Erythroblast (primary cell): ENCODE data around the gene NINJ2.
A peak's percentile ranks its signal among the peaks of the same experiment; 100 is the strongest.
"Not testable (repeated sequence)": the region's sequence is repeated elsewhere in the genome, so short reads cannot be mapped to it uniquely, and the experiment has no call there.

Experiments used
- DNase-seq, 2 experiments: peaks; one replicate each; lab custom pipeline; 2025; lab: John Stamatoyannopoulos, UW
- GATA1 ChIP-seq: IDR thresholded peaks from 2 replicates; pipeline ENCODE4 v1.6.1; 2011; ENCODE audit warnings: low read depth, mild to moderate bottlenecking, control low read depth, low read length, moderate library complexity
- POLR2A ChIP-seq: IDR thresholded peaks from 2 replicates; pipeline ENCODE4 v1.6.1; 2011; ENCODE audit warnings: mild to moderate bottlenecking, low read length

NINJ2 gene

GRCh38 chr12:586318-587071, 76.8 kb downstream of the NINJ2 start:
- no peak for DNase-seq

GRCh38 chr12:585062-586061, 77.9 kb downstream of the NINJ2 start:
- TF ChIP-seq GATA1 (no peak), POLR2A (no peak)
- no peak for DNase-seq

More at GRCh38 chr12:586318-587071, 76.8 kb downstream of the NINJ2 start:
- no peak for TF ChIP-seq GATA1
- TF ChIP-seq POLR2A: no peak

- DNase-seq: no peak
- TF ChIP-seq GATA1 (no peak), POLR2A (no peak)
Measured at GRCh38 chr12:583251-583869, 79.9 kb downstream of the NINJ2 start.

GRCh38 chr12:581746-582145, 81.5 kb downstream of the NINJ2 start:
- DNase-seq: no peak
- TF ChIP-seq GATA1 (no peak), POLR2A (no peak)

- TF ChIP-seq GATA1: no peak
- no peak for TF ChIP-seq POLR2A
- no peak for DNase-seq
Measured at GRCh38 chr12:581321-581720, 81.9 kb downstream of the NINJ2 start.

DNA sequence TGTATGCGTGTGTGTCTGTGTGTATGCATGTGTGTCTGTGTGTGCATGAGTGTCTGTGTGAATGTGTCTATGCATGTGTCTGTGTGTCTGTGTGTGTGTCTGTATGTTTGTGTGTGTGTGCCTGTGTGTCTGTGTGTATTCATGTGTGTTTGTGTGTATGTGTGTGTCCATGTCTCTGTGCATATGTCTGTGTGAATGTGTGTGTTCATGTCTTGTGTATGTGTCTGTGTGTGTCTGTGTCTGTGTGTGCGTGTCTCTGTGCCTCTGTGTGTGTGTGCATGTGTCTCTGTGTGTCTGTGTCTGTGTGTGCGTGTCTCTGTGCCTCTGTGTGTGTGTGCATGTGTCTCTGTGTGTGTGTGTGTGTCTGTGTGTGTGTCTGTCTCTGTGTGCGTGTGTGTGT, 82.4 kb downstream of the NINJ2 start:
- no peak for DNase-seq
- no peak for TF ChIP-seq GATA1
- no peak for TF ChIP-seq POLR2A

DNA sequence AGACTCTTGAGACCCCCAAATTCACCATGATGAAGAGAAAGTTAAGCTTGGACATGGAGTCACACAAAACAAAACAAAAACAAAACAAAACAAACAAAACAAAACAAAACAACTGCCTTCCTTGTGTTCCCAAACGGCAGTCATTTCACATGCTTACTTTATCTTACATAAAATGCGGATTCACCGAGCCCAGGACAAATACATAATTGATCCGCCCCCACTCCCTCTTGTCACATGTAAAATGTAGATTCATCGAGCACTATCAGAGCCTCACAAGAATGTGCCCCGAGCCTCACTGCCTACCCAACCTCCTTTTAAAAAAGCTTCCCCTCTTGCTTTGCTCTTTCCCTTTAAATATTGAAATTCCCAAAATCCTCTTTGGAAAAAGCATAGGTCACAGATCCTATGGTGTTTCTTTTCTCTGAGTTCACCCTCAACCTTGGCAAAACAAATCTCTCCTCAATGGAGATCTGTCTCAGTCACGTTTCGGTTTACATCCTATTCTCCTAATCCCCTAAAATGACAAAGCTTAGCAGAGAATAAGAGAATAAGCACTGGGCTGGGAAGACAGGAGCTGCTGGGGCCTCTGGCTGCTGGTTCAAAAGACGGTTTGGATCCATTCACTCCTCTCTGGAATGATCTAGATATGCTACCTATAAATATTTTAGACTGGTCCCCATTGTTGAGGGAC, 83.7 kb downstream of the NINJ2 start:
- DNase-seq: peak in 1 of 2 experiments; percentile 27
- TF ChIP-seq POLR2A (no peak), GATA1 (no peak)

DNA sequence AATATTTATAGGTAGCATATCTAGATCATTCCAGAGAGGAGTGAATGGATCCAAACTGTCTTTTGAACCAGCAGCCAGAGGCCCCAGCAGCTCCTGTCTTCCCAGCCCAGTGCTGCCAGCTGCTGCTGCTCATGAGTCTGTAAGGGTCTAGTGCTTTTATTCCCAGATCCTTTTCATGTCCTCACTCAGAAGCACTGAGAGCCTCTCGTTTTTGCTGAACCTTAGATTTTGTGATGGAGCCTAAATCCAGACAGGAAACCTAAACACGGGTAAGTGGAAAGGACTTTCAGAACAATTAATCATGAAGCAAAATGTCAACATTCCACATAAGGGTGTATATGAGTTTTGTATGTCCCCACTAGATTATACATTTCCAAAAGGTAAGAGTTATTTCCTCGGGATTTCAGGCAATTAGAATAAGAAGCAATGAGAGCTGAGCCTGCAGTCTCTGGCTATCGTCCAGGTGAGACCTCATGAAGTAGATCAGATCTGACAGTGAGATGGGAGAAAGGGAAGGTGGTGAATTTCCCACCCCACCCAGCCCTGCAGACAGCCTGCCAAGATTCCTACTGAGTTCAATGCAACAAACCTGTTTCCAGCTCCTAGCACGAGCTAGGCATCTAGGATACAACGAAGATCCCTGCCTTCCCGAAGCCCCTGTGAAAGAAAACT, 84.4 kb downstream of the NINJ2 start:
- TF ChIP-seq GATA1 (no peak), POLR2A (no peak)
- peak in 1 of 2 experiments; percentile 29 for DNase-seq

- DNase-seq: not testable (repeated sequence)
Measured at GRCh38 chr12:577994-578747, 85.1 kb downstream of the NINJ2 start.

DNA sequence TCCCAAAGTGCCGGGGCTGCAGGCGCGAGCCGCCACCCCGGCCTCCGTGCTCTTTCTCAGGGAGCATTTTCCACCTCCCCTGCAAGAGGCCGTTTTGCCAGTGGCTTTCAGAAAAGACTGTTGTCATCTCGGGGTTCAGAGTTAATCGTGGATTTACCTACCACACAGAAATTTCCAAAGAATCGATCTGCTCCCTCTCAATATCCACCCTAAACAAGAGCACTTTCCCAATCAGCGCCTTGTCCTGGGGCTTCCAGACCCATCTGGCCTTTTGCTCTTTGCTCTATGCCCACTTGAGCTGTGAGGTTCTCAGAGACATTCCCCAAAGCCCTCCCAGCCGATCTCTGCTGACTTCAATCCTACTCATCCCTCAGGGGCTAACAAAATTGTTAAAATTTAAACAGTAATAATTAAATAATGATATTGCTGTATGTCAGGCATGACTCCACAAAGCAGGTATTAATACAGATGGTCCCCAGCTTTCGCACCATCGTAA, 86.6 kb downstream of the NINJ2 start:
- TF ChIP-seq GATA1 (no peak), POLR2A (no peak)
- DNase-seq: no peak

GRCh38 chr12:575948-576614, 87.2 kb downstream of the NINJ2 start:
- TF ChIP-seq POLR2A: peak; percentile 21
- TF ChIP-seq GATA1: no peak
- peak; percentile 86 to 90 for DNase-seq

DNA sequence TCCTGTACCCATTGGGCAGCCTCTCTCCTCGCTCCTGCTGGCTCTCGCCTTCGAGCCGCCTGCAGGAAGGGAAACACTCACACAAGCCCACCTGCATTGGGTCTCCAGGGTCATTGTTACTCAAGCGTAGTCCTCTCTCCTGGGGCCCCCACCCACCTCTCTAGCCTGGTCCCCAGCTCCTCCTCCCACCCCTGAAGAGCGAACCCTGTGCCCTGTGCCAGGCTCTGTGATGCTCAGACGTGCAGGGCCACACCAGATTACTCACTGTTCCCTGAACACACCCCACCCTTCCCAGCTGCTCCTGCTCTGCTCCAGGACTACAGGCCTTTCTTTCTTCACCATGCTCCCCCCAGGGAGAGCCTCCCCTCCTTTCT, 88.1 kb downstream of the NINJ2 start:
- no peak for DNase-seq
- TF ChIP-seq POLR2A (no peak), GATA1 (no peak)
